K562 treated with DMSO at 1 percent for 48 hours (cell line): ENCODE measurements around the gene SLC14A1. TPM values are rescaled to one million over a fixed set of nuclear protein-coding genes. Genes with fewer than 3 reads are reported as not detected.

Source experiments
- total RNA-seq: library from RNA; unstranded; fragments of 300-600 nt; gene quantifications from 2 replicates; pipeline ENCODE4 v1.2.3, GENCODE V29; 2022; ENCODE audit warnings: low replicate concordance; ENCODE audit errors: extremely low read depth

Gene SLC14A1
- total RNA-seq: not detected in 2 replicates

DNA sequence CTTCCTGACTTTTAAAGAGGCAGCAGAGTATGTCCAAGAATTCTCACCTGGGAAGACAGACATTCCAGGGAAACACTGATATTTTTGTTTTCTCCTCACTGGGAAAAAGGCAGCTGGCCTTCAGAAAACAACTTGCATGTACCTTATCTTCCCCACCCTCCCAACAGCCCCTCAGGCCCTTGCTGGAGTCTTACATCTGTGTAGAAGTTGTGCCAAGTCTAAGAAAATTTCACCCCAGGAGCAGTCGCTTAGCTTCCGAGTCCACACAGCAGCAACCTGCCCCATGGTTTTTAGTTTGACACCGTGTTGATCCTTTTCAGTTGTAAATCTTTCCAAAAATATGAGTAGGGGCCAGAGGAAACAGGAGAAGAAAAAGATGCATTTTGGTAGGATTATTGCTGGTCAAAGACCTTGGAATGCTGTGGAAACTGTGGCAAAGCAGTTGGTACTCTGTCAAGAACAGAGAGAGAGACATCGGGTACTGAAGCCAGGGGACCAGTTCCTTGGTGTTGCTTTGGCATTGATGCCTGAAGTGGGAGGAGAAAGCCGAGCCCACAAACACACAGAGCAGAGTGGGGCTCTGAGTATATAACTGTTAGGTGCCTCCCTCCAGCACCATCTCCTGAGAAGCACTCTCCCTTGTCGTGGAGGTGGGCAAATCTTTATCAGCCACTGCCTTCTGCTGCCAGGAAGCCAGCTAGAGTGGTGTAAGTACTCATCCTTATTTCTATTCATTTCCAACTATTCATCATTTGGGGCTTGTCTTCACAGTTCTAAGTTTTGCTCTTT lies at the start of gene SLC14A1:
Gene SLC14A1 (plus strand): TSS at position 615 of the 789 bp plus-strand sequence. CDS start 6,140 bp downstream, outside the sequence.

Other genes with a start within 250 kb of the SLC14A1 start
- gene SLC14A2, start 108.7 kb upstream of the SLC14A1 start, total RNA-seq: not detected in 2 replicates
- not detected in 2 replicates for gene SIGLEC15, start 101.5 kb downstream of the SLC14A1 start, total RNA-seq
- gene EPG5, start 243.1 kb downstream of the SLC14A1 start, total RNA-seq: not detected in 2 replicates